Ishikawa (cell line): ENCODE measurements around the gene PPP1R37.

Experiments
- CEBPB ChIP-seq: IDR thresholded peaks from 2 replicates; pipeline ENCODE4 v1.6.1; 2012
- CREB1 ChIP-seq: IDR thresholded peaks from 2 replicates; pipeline ENCODE4 v1.6.1; 2012; ENCODE audit warnings: low read depth
- EGR1 ChIP-seq: IDR thresholded peaks from 2 replicates; pipeline ENCODE4 v1.6.1; 2012
- EP300 ChIP-seq: IDR thresholded peaks from 2 replicates; pipeline ENCODE4 v1.6.1; 2012; ENCODE audit warnings: borderline replicate concordance
- FOXM1 ChIP-seq: IDR thresholded peaks from 2 replicates; pipeline ENCODE4 v1.6.1; 2012; ENCODE audit warnings: low read depth, borderline replicate concordance
- NFIC ChIP-seq: IDR thresholded peaks from 2 replicates; pipeline ENCODE4 v1.6.1; 2012
- RAD21 ChIP-seq: IDR thresholded peaks from 2 replicates; pipeline ENCODE4 v1.6.1; 2012; ENCODE audit warnings: low read depth
- REST ChIP-seq: IDR thresholded peaks from 2 replicates; pipeline ENCODE4 v1.6.1; 2012; ENCODE audit warnings: low read depth, mild to moderate bottlenecking
- TAF1 ChIP-seq: IDR thresholded peaks from 2 replicates; pipeline ENCODE4 v1.6.1; 2012; ENCODE audit warnings: low read depth, mild to moderate bottlenecking
- TCF12 ChIP-seq: IDR thresholded peaks from 2 replicates; pipeline ENCODE4 v1.6.1; 2012; ENCODE audit warnings: low read depth
- TEAD4 ChIP-seq: IDR thresholded peaks from 2 replicates; pipeline ENCODE4 v1.6.1; 2012
- USF1 ChIP-seq: IDR thresholded peaks from 2 replicates; pipeline ENCODE4 v1.6.1; 2012
- YY1 ChIP-seq: IDR thresholded peaks from 2 replicates; pipeline ENCODE4 v1.6.1; 2012; ENCODE audit warnings: low read depth
- ZBTB7A ChIP-seq: IDR thresholded peaks from 2 replicates; pipeline ENCODE4 v1.6.1; 2012; ENCODE audit warnings: low read depth
- TF ChIP-seq, protein P1 (sequence below): IDR thresholded peaks from 2 replicates; pipeline ENCODE4 v1.6.1; 2012

Gene PPP1R37

DNA sequence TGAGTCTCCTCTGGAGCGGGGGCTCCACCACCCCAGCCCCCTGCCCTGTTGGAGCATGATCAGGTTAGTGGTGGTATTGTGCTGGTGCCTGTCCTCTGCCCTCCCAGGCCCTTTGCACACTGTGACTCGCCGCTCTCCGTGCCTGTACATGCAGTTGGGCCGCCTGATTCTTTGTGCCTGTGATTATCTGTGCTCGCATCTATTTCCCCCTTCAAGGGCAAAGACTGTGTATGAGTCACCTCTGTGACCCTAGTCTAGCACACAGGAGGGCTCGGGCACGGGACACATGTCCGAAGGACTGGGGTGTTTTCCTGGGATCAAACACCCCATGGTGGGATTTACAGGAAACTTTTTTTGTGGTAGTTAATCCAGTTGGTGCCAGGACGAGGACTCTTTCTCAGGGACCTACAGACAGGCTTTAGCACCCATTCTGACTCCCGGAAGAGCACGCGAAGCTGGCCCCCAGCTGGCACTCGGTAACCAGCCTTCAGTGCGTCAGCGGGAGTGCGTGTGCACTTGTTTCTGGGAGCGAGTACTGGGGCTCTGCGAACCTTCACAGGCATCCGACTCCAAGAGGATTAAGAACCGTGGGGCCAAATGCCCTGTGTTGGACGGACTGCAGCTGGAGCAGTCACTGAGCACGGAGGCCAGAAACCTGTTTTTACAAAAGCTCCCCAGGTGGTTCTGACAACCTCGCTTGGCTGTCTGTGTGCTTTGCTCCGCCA is 6.7 kb downstream of the PPP1R37 start:
- TF ChIP-seq YY1: no peak

GRCh38 chr19:45100201-45100600 is 7.2 kb downstream of the PPP1R37 start:
- TF ChIP-seq RAD21 (no peak), TEAD4 (no peak), TAF1 (no peak), YY1 (no peak)
- TF ChIP-seq, protein P1, sequence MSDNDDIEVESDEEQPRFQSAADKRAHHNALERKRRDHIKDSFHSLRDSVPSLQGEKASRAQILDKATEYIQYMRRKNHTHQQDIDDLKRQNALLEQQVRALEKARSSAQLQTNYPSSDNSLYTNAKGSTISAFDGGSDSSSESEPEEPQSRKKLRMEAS: no peak

- no peak for TF ChIP-seq FOXM1
- no peak for TF ChIP-seq NFIC
- no peak for TF ChIP-seq CREB1
- TF ChIP-seq TAF1: no peak
- no peak for TF ChIP-seq EGR1
- TF ChIP-seq REST: no peak
- TF ChIP-seq RAD21: no peak
- no peak for TF ChIP-seq EP300
- no peak for TF ChIP-seq TCF12
- TF ChIP-seq ZBTB7A: no peak
- TF ChIP-seq YY1: no peak
- no peak for TF ChIP-seq USF1
- no peak for TF ChIP-seq CEBPB
- TF ChIP-seq, protein P1: no peak
These were observed 7.9 kb downstream of the PPP1R37 start for GRCh38 chr19:45100846-45101252.

DNA sequence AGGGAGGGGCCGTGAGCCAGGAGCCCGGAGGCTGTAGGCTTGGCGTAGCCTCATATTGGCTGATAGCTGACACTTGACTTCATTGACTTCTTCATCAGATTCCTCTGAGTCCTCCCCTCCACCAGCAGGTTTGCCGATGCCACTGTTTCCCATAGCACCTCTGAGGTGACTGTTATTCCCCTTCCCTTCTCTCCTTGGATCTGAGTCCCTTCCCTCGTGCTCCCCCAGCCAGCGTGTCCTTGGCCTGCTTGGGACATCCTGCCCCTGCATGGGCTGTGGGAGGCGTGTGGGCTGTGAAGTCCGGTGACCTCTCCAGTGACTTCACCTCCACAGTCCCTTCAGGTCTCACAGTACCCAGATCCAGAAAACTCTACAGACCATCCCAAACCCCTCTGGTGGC is 8.8 kb downstream of the PPP1R37 start:
- TF ChIP-seq FOXM1 (no peak), TCF12 (no peak), REST (no peak), NFIC (no peak), TEAD4 (no peak), EP300 (no peak), ZBTB7A (no peak), RAD21 (no peak), EGR1 (no peak), CEBPB (no peak), USF1 (no peak), TAF1 (no peak), YY1 (no peak), CREB1 (no peak)
- TF ChIP-seq, protein P1: no peak

- TF ChIP-seq TCF12 (no peak), NFIC (no peak), RAD21 (no peak), TAF1 (no peak), REST (no peak), EGR1 (no peak), TEAD4 (no peak), USF1 (no peak), CEBPB (no peak), FOXM1 (no peak), EP300 (no peak), ZBTB7A (no peak), CREB1 (no peak)
- TF ChIP-seq, protein P1: no peak
These were observed 9.5 kb downstream of the PPP1R37 start for GRCh38 chr19:45102481-45102880.
